SK-N-MC (cell line): ENCODE data around the gene VAV2.

ENCODE experiments used
- EZH2 ChIP-seq: fragments of 200-600 bp; sonication (generic); IDR thresholded peaks from one replicate; pipeline ENCODE4 v1.6.1; 2017; ENCODE audit warnings: antibody characterized with exemption
- FOXP2 ChIP-seq: optimal IDR thresholded peaks from 2 replicates; pipeline ENCODE3; 2011; ENCODE audit warnings: mild to moderate bottlenecking, moderate library complexity; ENCODE audit not compliant: insufficient read depth; ENCODE audit errors: extremely low read length, control extremely low read depth
- POLR2AphosphoS5 ChIP-seq: IDR thresholded peaks from 2 replicates; pipeline ENCODE4 v1.6.1; 2012; ENCODE audit warnings: mild to moderate bottlenecking, low read depth, low read length, borderline replicate concordance

DNA sequence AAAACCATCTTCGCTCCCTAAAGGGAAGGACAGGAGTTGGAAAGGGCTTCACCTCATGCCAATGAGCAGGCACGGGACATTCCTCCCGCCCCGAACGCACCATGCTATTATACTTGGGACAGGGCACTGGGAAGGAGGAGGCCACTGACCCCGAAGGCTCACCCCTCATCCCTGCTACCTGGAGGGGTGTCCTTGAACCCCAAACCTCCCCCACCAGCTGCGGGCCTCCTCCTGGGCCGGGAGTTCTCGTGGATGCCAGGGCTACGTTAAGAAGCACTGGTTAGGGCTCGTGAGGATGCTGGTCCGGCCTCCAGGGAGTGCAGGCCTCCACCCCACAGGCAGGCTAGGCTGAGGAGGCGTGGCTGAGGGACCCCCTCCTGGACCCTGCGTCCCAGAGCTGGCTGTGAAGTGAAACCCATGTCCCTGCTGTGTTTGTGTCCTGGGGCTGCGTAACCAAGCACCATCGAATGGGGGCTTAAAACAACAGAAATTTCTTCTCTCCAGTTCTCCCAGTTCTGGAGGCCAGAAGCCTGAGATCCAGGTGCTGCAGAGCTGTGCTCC is 142.9 kb downstream of the VAV2 start:
- TF ChIP-seq POLR2AphosphoS5 = no peak
- TF ChIP-seq EZH2 = no peak
- no peak for TF ChIP-seq FOXP2
